ENCODE data around the gene NQO2.
"Not testable (repeated sequence)": the region's sequence is repeated elsewhere in the genome, so short reads cannot be mapped to it uniquely, and the experiment has no call there.

The NQO2 gene

GRCh38 chr6:2988426-2989331 lies 11.0 kb upstream of the NQO2 start:
- peak overlapping the region; percentile 90 for H3K4me2 ChIP-seq
- TF ChIP-seq Cebpa-rat (IDR thresholded peaks at IDR 0.05), result no peak
- H3K9me3 ChIP-seq, result no peaks in the 10 kb centered on the region
- H3K27ac ChIP-seq, result peak overlapping the region; percentile 84
- peak overlapping the region; percentile 83 for H3K9ac ChIP-seq
- H3K4me1 ChIP-seq, result peaks cover 24% of the 10 kb centered on the region
- no peaks in the 10 kb centered on the region for H4K20me1 ChIP-seq
- peak overlapping the region; percentile 81 for H3K4me3 ChIP-seq
- peaks cover 19% of the 10 kb centered on the region for H3K27me3 ChIP-seq
- H3K36me3 ChIP-seq, result no peaks in the 10 kb centered on the region

GRCh38 chr6:2989332-2990247 lies 10.1 kb upstream of the NQO2 start:
- Histone ChIP-seq H3K27me3 (peaks cover 19% of the 10 kb centered on the region), H3K9me3 (no peaks in the 10 kb centered on the region), H4K20me1 (no peaks in the 10 kb centered on the region), H3K9ac (peak overlapping the region; percentile 83), H3K36me3 (no peaks in the 10 kb centered on the region), H3K4me2 (peak overlapping the region; percentile 90), H3K4me1 (peaks cover 24% of the 10 kb centered on the region), H3K4me3 (peak overlapping the region; percentile 81), H3K27ac (peak overlapping the region; percentile 84)
- TF ChIP-seq Cebpa-rat (IDR thresholded peaks at IDR 0.05), result no peak

GRCh38 chr6:2990248-2990931 lies 9.3 kb upstream of the NQO2 start:
- H3K27me3 ChIP-seq, result peaks cover 19% of the 10 kb centered on the region
- no peaks in the 10 kb centered on the region for H4K20me1 ChIP-seq
- H3K36me3 ChIP-seq, result no peaks in the 10 kb centered on the region
- H3K27ac ChIP-seq, result no peak overlapping the region
- no peak for TF ChIP-seq Cebpa-rat (IDR thresholded peaks at IDR 0.05)
- H3K4me3 ChIP-seq, result peak overlapping the region; percentile 81
- peak overlapping the region; percentile 83; the same call in 1 of the 2 replicates for H3K9ac ChIP-seq
- H3K4me1 ChIP-seq, result peaks cover 24% of the 10 kb centered on the region
- H3K9me3 ChIP-seq, result no peaks in the 10 kb centered on the region
- H3K4me2 ChIP-seq, result peak overlapping the region; percentile 90

- H3K4me3 ChIP-seq, result peak overlapping the region; percentile 81
- no peaks in the 10 kb centered on the region for H3K36me3 ChIP-seq
- H3K9me3 ChIP-seq, result no peaks in the 10 kb centered on the region
- H3K27me3 ChIP-seq, result peaks cover 19% of the 10 kb centered on the region
- H3K4me1 ChIP-seq, result peaks cover 25% of the 10 kb centered on the region
- H3K27ac ChIP-seq, result no peak overlapping the region
- no peak for TF ChIP-seq Cebpa-rat (IDR thresholded peaks at IDR 0.05)
- H3K4me2 ChIP-seq, result peak overlapping the region; percentile 90
- H3K9ac ChIP-seq, result no peak overlapping the region
- H4K20me1 ChIP-seq, result no peaks in the 10 kb centered on the region
Observed at GRCh38 chr6:2990932-2991506, 8.7 kb upstream of the NQO2 start.

GRCh38 chr6:2992330-2992979 lies 7.2 kb upstream of the NQO2 start:
- no peak for TF ChIP-seq Cebpa-rat (IDR thresholded peaks at IDR 0.05)
- Histone ChIP-seq H3K9me3 (no peaks in the 10 kb centered on the region), H3K4me3 (no peak overlapping the region), H3K9ac (no peak overlapping the region), H3K4me2 (no peak overlapping the region), H3K27ac (no peak overlapping the region), H3K4me1 (peaks cover 32% of the 10 kb centered on the region), H4K20me1 (no peaks in the 10 kb centered on the region), H3K36me3 (no peaks in the 10 kb centered on the region), H3K27me3 (peaks cover 19% of the 10 kb centered on the region)

GRCh38 chr6:2993755-2994317 lies 5.9 kb upstream of the NQO2 start:
- no peak for TF ChIP-seq Cebpa-rat (IDR thresholded peaks at IDR 0.05)
- H3K9ac ChIP-seq, result no peak overlapping the region

GRCh38 chr6:2998249-2998997 lies 1.3 kb upstream of the NQO2 start:
- H3K4me2 ChIP-seq, result peak overlapping the region; percentile 99
- not testable (repeated sequence) for H3K27me3 ChIP-seq, H3K9me3 ChIP-seq, H4K20me1 ChIP-seq, H3K27ac ChIP-seq, H3K36me3 ChIP-seq
- peak overlapping the region; percentile 51; the same call in 1 of the 2 replicates for H3K9ac ChIP-seq
- H3K4me1 ChIP-seq, result peaks cover 31% of the 10 kb centered on the region
- H3K4me3 ChIP-seq, result peak overlapping the region; percentile 82

More at GRCh38 chr6:2993755-2994317, 5.9 kb upstream of the NQO2 start:
- H3K27me3 ChIP-seq, result peaks cover 19% of the 10 kb centered on the region
- H3K4me2 ChIP-seq, result no peak overlapping the region
- H3K4me1 ChIP-seq, result peaks cover 27% of the 10 kb centered on the region
- no peaks in the 10 kb centered on the region for H3K36me3 ChIP-seq
- no peak overlapping the region for H3K4me3 ChIP-seq
- no peak overlapping the region for H3K27ac ChIP-seq
- H4K20me1 ChIP-seq, result no peaks in the 10 kb centered on the region
- H3K9me3 ChIP-seq, result no peaks in the 10 kb centered on the region

- peaks cover 31% of the 10 kb centered on the region for H3K4me1 ChIP-seq
- TF ChIP-seq Cebpa-rat (IDR thresholded peaks at IDR 0.05), result 0 out of 2 replicates have a peak, but pooled peaks have one; percentile 23
- H3K9ac ChIP-seq, result peak overlapping the region; percentile 51; the same call in 1 of the 2 replicates
- H3K36me3 ChIP-seq, result peaks cover 2% of the 10 kb centered on the region
- no peak overlapping the region for H3K27ac ChIP-seq
- peak overlapping the region; percentile 82 for H3K4me3 ChIP-seq
- no peaks in the 10 kb centered on the region for H3K9me3 ChIP-seq
- no peaks in the 10 kb centered on the region for H4K20me1 ChIP-seq
- no peaks in the 10 kb centered on the region for H3K27me3 ChIP-seq
- H3K4me2 ChIP-seq, result peak overlapping the region; percentile 99
Observed at GRCh38 chr6:2998998-2999617, 586 bp upstream of the NQO2 start.
